HCT116 (cell line): ENCODE measurements around the gene SMIM23. TPM values are rescaled to one million over a fixed set of nuclear protein-coding genes. Genes with fewer than 3 reads are reported as not detected.

Experiments
- ATAC-seq: fragments of 200-7000 bp; cut with Tn5 transposase; 2 replicates; pipeline ENCODE4 v1.9.1; 2020; ENCODE audit warnings: mild to moderate bottlenecking, moderate library complexity
- BruUV-seq: library from RNA; stranded (reverse); fragments of 400-500 nt; replicated peaks from 2 replicates; lab custom pipeline; 2021; lab: Mats Ljungman, UMichigan
- CTCF ChIA-PET: fragments of 300-600 bp; sonication (Branson Sonifier 250); formaldehyde crosslinking; loops from one replicate; lab custom pipeline; 2021; ENCODE audit warnings: antibody characterized with exemption; lab: Charles Lee
- POLR2A ChIA-PET: fragments of 300-600, 350-600 bp; sonication (Branson Sonifier 250); formaldehyde crosslinking; loops from one replicate; lab custom pipeline; 2021; ENCODE audit warnings: antibody characterized with exemption; lab: Charles Lee
- RAD21 ChIA-PET, 2 experiments: fragments of 300-600 bp; sonication (Branson Sonifier 250); formaldehyde crosslinking; loops; one replicate each; lab custom pipeline; 2023; ENCODE audit warnings: low total read pairs in 2 of 2; ENCODE audit not compliant: uncharacterized antibody in 2 of 2, unreplicated experiment in 2 of 2, low non-redundant PET in 1 of 2; lab: Charles Lee
- DNase-seq: peaks from one replicate; pipeline ENCODE4 v3.0.0-alpha.2; 2010; ENCODE audit warnings: low read depth, low spot score
- H2AFZ ChIP-seq: fragments of 200-600 bp; shearing (Covaris generic), sonication (generic); 2 replicates; pipeline ENCODE4 v1.6.1; 2017; ENCODE audit warnings: low read depth, mixed run types, mixed read lengths, antibody characterized with exemption, low read length; ENCODE audit not compliant: poor library complexity, severe bottlenecking
- H3K27ac ChIP-seq: 2 replicates; pipeline ENCODE4 v1.5.1; 2012; ENCODE audit warnings: low read depth, low read length
- H3K27me3 ChIP-seq: fragments of 200-600 bp; sonication (generic); 2 replicates; pipeline ENCODE4 v1.6.1; 2016; ENCODE audit warnings: mixed run types, low read length, mixed read lengths; ENCODE audit not compliant: insufficient read depth
- H3K36me3 ChIP-seq, 2 experiments: fragments of 200-500 bp in 1 of 2; fragments of 200-600 bp in 1 of 2; sonication (Bioruptor generic) in 1 of 2; sonication (generic) in 1 of 2; 2 replicates each; pipeline versions ENCODE4 v1.5.1 to v1.6.1; 2014 to 2016; ENCODE audit warnings: low read length in 2 of 2, inconsistent platforms in 1 of 2, mixed read lengths in 1 of 2, mixed run types in 1 of 2; ENCODE audit not compliant: insufficient read depth in 2 of 2, control insufficient read depth in 1 of 2
- H3K4me1 ChIP-seq, 2 experiments: fragments of 200-600 bp in 1 of 2; sonication (generic) in 1 of 2; 2 replicates each; pipeline versions ENCODE4 v1.5.1 to v1.6.1; 2012 to 2017; ENCODE audit warnings: low read length in 2 of 2, inconsistent platforms in 1 of 2, mild to moderate bottlenecking in 1 of 2, mixed read lengths in 1 of 2, mixed run types in 1 of 2, moderate library complexity in 1 of 2; ENCODE audit not compliant: insufficient read depth in 2 of 2, control insufficient read depth in 1 of 2
- H3K4me2 ChIP-seq: fragments of 200-600 bp; sonication (generic); 2 replicates; pipeline ENCODE4 v1.6.1; 2017; ENCODE audit warnings: mixed run types, low read length, mixed read lengths
- H3K4me3 ChIP-seq, 2 experiments: fragments of 200-600 bp in 1 of 2; sonication (generic) in 1 of 2; replicated peaks in 1 of 2; 2 replicates each; pipeline ENCODE4 v1.5.1; 2011 to 2016; ENCODE audit warnings: low read length in 2 of 2, control low read depth in 1 of 2, low read depth in 1 of 2, mild to moderate bottlenecking in 1 of 2, mixed read lengths in 1 of 2, mixed run types in 1 of 2
- H3K79me2 ChIP-seq: fragments of 200-600 bp; sonication (generic); 2 replicates; pipeline ENCODE4 v1.6.1; 2017; ENCODE audit warnings: mild to moderate bottlenecking, mixed run types, low read length, moderate library complexity, mixed read lengths; ENCODE audit not compliant: insufficient read depth
- H3K9ac ChIP-seq: fragments of 200-600 bp; sonication (generic); 2 replicates; pipeline ENCODE4 v1.6.1; 2016; ENCODE audit warnings: low read length, mixed read lengths
- H3K9me2 ChIP-seq: fragments of 200-600 bp; sonication (generic), shearing (Covaris generic); 2 replicates; pipeline ENCODE4 v1.6.1; 2017; ENCODE audit warnings: mixed run types, mild to moderate bottlenecking, moderate library complexity; ENCODE audit not compliant: insufficient read depth
- H3K9me3 ChIP-seq, 2 experiments: fragments of 200-500 bp in 1 of 2; fragments of 200-600 bp in 1 of 2; sonication (Bioruptor generic) in 1 of 2; sonication (generic) in 1 of 2; 2 replicates each; pipeline ENCODE4 v1.6.1; 2014 to 2017; ENCODE audit warnings: low read length in 2 of 2, mixed read lengths in 2 of 2, inconsistent platforms in 1 of 2, low read depth in 1 of 2, mild to moderate bottlenecking in 1 of 2, mixed run types in 1 of 2, moderate library complexity in 1 of 2; ENCODE audit not compliant: control insufficient read depth in 1 of 2, insufficient read depth in 1 of 2
- H4K20me1 ChIP-seq: fragments of 200-600 bp; sonication (generic), shearing (Covaris generic); 2 replicates; pipeline ENCODE4 v1.6.1; 2017; ENCODE audit warnings: mixed run types, mild to moderate bottlenecking, moderate library complexity; ENCODE audit not compliant: insufficient read depth
- CBX3 ChIP-seq: IDR thresholded peaks from 2 replicates; pipeline ENCODE4 v1.6.1; 2012; ENCODE audit warnings: low read depth
- CTCF ChIP-seq, 3 experiments: fragments of 200-600 bp in 1 of 3; sonication (generic) in 1 of 3; IDR thresholded peaks in 2 of 3; conservative IDR thresholded peaks in 1 of 3; 2 replicates each; pipeline ENCODE4 v1.5.1; 2012 to 2017; ENCODE audit warnings: low read depth in 2 of 3, low read length in 2 of 3, antibody characterized with exemption in 1 of 3, borderline replicate concordance in 1 of 3, control low read depth in 1 of 3, mild to moderate bottlenecking in 1 of 3, mixed read lengths in 1 of 3, mixed run types in 1 of 3, moderate library complexity in 1 of 3; ENCODE audit not compliant: insufficient read depth in 1 of 3
- EGR1 ChIP-seq: IDR thresholded peaks from 2 replicates; pipeline ENCODE4 v1.6.1; 2012; ENCODE audit warnings: low read depth
- EZH2phosphoT487 ChIP-seq: fragments of 200-600 bp; IDR thresholded peaks from 2 replicates; pipeline ENCODE4 v1.6.1; 2018; ENCODE audit warnings: antibody characterized with exemption, borderline replicate concordance
- JUND ChIP-seq: IDR thresholded peaks from 2 replicates; pipeline ENCODE4 v1.6.1; 2012
- POLR2AphosphoS5 ChIP-seq: IDR thresholded peaks from 2 replicates; pipeline ENCODE4 v1.6.1; 2011; ENCODE audit warnings: mild to moderate bottlenecking, low read depth, low read length, moderate library complexity
- RAD21 ChIP-seq: IDR thresholded peaks from 2 replicates; pipeline ENCODE4 v1.6.1; 2012; ENCODE audit warnings: low read depth, mild to moderate bottlenecking
- SIN3A ChIP-seq: IDR thresholded peaks from 2 replicates; pipeline ENCODE4 v1.6.1; 2012; ENCODE audit warnings: low read depth
- SP1 ChIP-seq: IDR thresholded peaks from 2 replicates; pipeline ENCODE4 v1.6.1; 2012; ENCODE audit warnings: low read depth
- SRF ChIP-seq: IDR thresholded peaks from 2 replicates; pipeline ENCODE4 v1.6.1; 2012; ENCODE audit warnings: low read depth
- TCF7L2 ChIP-seq: IDR thresholded peaks from 2 replicates; pipeline ENCODE4 v1.7.0; 2011; ENCODE audit warnings: borderline replicate concordance, inconsistent platforms; ENCODE audit not compliant: insufficient read depth, insufficient read length; ENCODE audit errors: extremely low read depth
- YY1 ChIP-seq: IDR thresholded peaks from 2 replicates; pipeline ENCODE4 v1.6.1; 2011; ENCODE audit warnings: low read length, low read depth, moderate library complexity, mild to moderate bottlenecking; ENCODE audit not compliant: insufficient replicate concordance; ENCODE audit errors: extremely low read depth
- ZFX ChIP-seq: fragments of 450-650 bp; IDR thresholded peaks from 2 replicates; pipeline ENCODE4 v1.6.1; 2017
- intact Hi-C: fragments of 100-400 bp; cut with micrococcal nuclease; formaldehyde crosslinking; loops from 2 replicates; pipeline ENCODE4 v1.10.0; 2022
- total RNA-seq: library from RNA; stranded (reverse); gene quantifications from one replicate; pipeline ENCODE4 v1.2.1, GENCODE V29; 2021; ENCODE audit not compliant: unreplicated experiment
- TF ChIP-seq, protein P1 (sequence below): IDR thresholded peaks from 2 replicates; pipeline ENCODE4 v1.6.1; 2011; ENCODE audit warnings: mild to moderate bottlenecking, low read length, moderate library complexity; ENCODE audit not compliant: insufficient replicate concordance; ENCODE audit errors: extremely low read depth
- TF ChIP-seq, protein P2 (sequence below): IDR thresholded peaks from 2 replicates; pipeline ENCODE4 v1.6.1; 2012; ENCODE audit warnings: low read depth

The SMIM23 gene
- total RNA-seq, 1 experiment from 2014 or later = not detected

DNA sequence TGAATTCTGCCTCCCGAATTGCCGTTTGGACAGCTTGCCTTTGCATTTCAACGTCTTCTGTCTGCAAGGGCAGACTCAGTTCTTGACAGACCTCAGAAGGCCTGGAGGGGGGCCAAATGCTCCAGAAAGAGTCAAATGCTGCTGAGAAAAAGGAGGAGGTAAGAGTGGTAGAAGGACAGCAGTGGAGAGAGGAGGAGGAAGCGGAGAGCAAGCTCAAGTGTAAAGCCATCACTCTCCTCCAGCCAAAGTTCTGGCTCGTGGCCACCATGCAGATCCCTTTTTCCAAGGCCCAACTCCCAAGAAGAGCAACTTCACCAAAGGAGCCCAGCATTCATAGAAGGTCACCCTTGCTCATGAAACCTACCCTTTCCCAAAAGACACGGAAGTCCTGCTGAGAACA, 36.9 kb upstream of the SMIM23 start:
- CTCF ChIA-PET = no interaction called here
- RAD21 ChIA-PET = no interaction called here
- Histone ChIP-seq H4K20me1 (no peaks in the 10 kb centered on the region), H3K36me3 (no peaks in the 10 kb centered on the region), H3K9me3 (no peaks in the 10 kb centered on the region), H3K27ac (no peak overlapping the region), H3K27me3 (no peaks in the 10 kb centered on the region), H2AFZ (no peak overlapping the region), H3K4me2 (no peak overlapping the region), H3K4me1 (peaks cover 0 to 5% of the 10 kb centered on the region in 2 experiments; a peak in 1 of 4 replicates), H3K9ac (no peak overlapping the region), H3K4me3 (no peak overlapping the region), H3K9me2 (no peaks in the 10 kb centered on the region), H3K79me2 (no peaks in the 10 kb centered on the region)
- no peak for TF ChIP-seq POLR2AphosphoS5
- TF ChIP-seq, protein P1, sequence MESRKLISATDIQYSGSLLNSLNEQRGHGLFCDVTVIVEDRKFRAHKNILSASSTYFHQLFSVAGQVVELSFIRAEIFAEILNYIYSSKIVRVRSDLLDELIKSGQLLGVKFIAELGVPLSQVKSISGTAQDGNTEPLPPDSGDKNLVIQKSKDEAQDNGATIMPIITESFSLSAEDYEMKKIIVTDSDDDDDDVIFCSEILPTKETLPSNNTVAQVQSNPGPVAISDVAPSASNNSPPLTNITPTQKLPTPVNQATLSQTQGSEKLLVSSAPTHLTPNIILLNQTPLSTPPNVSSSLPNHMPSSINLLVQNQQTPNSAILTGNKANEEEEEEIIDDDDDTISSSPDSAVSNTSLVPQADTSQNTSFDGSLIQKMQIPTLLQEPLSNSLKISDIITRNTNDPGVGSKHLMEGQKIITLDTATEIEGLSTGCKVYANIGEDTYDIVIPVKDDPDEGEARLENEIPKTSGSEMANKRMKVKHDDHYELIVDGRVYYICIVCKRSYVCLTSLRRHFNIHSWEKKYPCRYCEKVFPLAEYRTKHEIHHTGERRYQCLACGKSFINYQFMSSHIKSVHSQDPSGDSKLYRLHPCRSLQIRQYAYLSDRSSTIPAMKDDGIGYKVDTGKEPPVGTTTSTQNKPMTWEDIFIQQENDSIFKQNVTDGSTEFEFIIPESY = no peak
- TF ChIP-seq SIN3A = no peak
- TF ChIP-seq TCF7L2 = no peak
- TF ChIP-seq, protein P2, sequence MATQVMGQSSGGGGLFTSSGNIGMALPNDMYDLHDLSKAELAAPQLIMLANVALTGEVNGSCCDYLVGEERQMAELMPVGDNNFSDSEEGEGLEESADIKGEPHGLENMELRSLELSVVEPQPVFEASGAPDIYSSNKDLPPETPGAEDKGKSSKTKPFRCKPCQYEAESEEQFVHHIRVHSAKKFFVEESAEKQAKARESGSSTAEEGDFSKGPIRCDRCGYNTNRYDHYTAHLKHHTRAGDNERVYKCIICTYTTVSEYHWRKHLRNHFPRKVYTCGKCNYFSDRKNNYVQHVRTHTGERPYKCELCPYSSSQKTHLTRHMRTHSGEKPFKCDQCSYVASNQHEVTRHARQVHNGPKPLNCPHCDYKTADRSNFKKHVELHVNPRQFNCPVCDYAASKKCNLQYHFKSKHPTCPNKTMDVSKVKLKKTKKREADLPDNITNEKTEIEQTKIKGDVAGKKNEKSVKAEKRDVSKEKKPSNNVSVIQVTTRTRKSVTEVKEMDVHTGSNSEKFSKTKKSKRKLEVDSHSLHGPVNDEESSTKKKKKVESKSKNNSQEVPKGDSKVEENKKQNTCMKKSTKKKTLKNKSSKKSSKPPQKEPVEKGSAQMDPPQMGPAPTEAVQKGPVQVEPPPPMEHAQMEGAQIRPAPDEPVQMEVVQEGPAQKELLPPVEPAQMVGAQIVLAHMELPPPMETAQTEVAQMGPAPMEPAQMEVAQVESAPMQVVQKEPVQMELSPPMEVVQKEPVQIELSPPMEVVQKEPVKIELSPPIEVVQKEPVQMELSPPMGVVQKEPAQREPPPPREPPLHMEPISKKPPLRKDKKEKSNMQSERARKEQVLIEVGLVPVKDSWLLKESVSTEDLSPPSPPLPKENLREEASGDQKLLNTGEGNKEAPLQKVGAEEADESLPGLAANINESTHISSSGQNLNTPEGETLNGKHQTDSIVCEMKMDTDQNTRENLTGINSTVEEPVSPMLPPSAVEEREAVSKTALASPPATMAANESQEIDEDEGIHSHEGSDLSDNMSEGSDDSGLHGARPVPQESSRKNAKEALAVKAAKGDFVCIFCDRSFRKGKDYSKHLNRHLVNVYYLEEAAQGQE = no peak
- TF ChIP-seq RAD21 = no peak
- no peak for TF ChIP-seq YY1
- no peak for TF ChIP-seq CTCF (IDR thresholded peaks at IDR 0.05 in 2 of 3, conservative IDR thresholded peaks at IDR 0.05 in 1 of 3; ENCODE audit: borderline replicate concordance in 1 of 3, insufficient read depth in 1 of 3, low read depth in 2 of 3, low read length in 2 of 3)
- TF ChIP-seq JUND = no peak
- TF ChIP-seq ZFX = no peak
- TF ChIP-seq CBX3 = no peak
- no peak for TF ChIP-seq EGR1
- TF ChIP-seq SP1 = no peak
- no peak for TF ChIP-seq EZH2phosphoT487
- TF ChIP-seq SRF = no peak
- intact Hi-C loops = no loop called here
- DNase-seq (no peak), ATAC-seq (no peak)
- POLR2A ChIA-PET = no interaction called here
- no TSS peak for BruUV-seq
